Mesendoderm (in vitro differentiated cells): ENCODE data around the gene PEX11B. TPM values are rescaled to one million over a fixed set of nuclear protein-coding genes. Genes with fewer than 3 reads are reported as not detected.
A peak's percentile ranks its signal among the peaks of the same experiment; 100 is the strongest.

Experiments
- DNase-seq: peaks from one replicate; pipeline ENCODE4 v3.0.0; 2013
- H2AK5ac ChIP-seq: 2 replicates; pipeline ENCODE4 v1.6.1; 2013; ENCODE audit warnings: low read length, inconsistent platforms
- H2BK120ac ChIP-seq: 2 replicates; pipeline ENCODE4 v1.6.1; 2013; ENCODE audit warnings: low read depth, mild to moderate bottlenecking, low read length, moderate library complexity, mixed read lengths
- H2BK15ac ChIP-seq: replicated peaks from 2 replicates; pipeline ENCODE4 v1.6.1; 2013; ENCODE audit warnings: low read depth, mild to moderate bottlenecking, moderate library complexity
- H2BK5ac ChIP-seq: 2 replicates; pipeline ENCODE4 v1.6.1; 2013; ENCODE audit warnings: low read length, inconsistent platforms
- H3K18ac ChIP-seq: 2 replicates; pipeline ENCODE4 v1.6.1; 2013; ENCODE audit warnings: mild to moderate bottlenecking, low read length, mixed read lengths
- H3K23ac ChIP-seq: one replicate; pipeline ENCODE4 v1.6.1; 2013; ENCODE audit warnings: low read length
- H3K27ac ChIP-seq: 2 replicates; pipeline ENCODE4 v1.5.1; 2013; ENCODE audit warnings: low read depth, mild to moderate bottlenecking, inconsistent platforms, low read length, moderate library complexity
- H3K27me3 ChIP-seq: 2 replicates; pipeline ENCODE4 v1.6.1; 2013; ENCODE audit warnings: low read length, control low read depth, mild to moderate bottlenecking, inconsistent platforms; ENCODE audit not compliant: insufficient read depth, poor library complexity
- H3K36me3 ChIP-seq: 2 replicates; pipeline ENCODE4 v1.6.1; 2013; ENCODE audit warnings: low read length, inconsistent platforms; ENCODE audit not compliant: control insufficient read depth, insufficient read depth
- H3K4ac ChIP-seq: one replicate; pipeline ENCODE4 v1.6.1; 2013; ENCODE audit warnings: low read depth, mild to moderate bottlenecking, low read length, moderate library complexity
- H3K4me1 ChIP-seq: 2 replicates; pipeline ENCODE4 v1.6.1; 2013; ENCODE audit warnings: low read depth, low read length, inconsistent platforms; ENCODE audit not compliant: control insufficient read depth
- H3K4me2 ChIP-seq: 2 replicates; pipeline ENCODE4 v1.6.1; 2013; ENCODE audit warnings: low read length
- H3K4me3 ChIP-seq: 2 replicates; pipeline ENCODE4 v1.5.1; 2013; ENCODE audit warnings: mild to moderate bottlenecking, low read length
- H3K56ac ChIP-seq: one replicate; pipeline ENCODE4 v1.6.1; 2013; ENCODE audit warnings: low read length
- H3K79me1 ChIP-seq: 2 replicates; pipeline ENCODE4 v1.6.1; 2013; ENCODE audit warnings: low read length, inconsistent platforms
- H3K79me2 ChIP-seq: 2 replicates; pipeline ENCODE4 v1.6.1; 2013; ENCODE audit warnings: mild to moderate bottlenecking, low read length; ENCODE audit not compliant: control insufficient read depth, insufficient read depth
- H3K9ac ChIP-seq: 2 replicates; pipeline ENCODE4 v1.6.1; 2013; ENCODE audit warnings: low read length, inconsistent platforms
- H4K5ac ChIP-seq: one replicate; pipeline ENCODE4 v1.6.1; 2013; ENCODE audit warnings: low read length
- H4K8ac ChIP-seq: one replicate; pipeline ENCODE4 v1.6.1; 2013; ENCODE audit warnings: low read depth, mild to moderate bottlenecking, control low read depth, low read length, moderate library complexity
- WGBS: extraction: QIAGEN DNeasy Blood & Tissue Kit; methylation state at CpG from one replicate; pipeline ENCODE4 v1.1.7; 2013; ENCODE audit warnings: low lambda C conversion rate, missing lambda C conversion rate; ENCODE audit not compliant: insufficient coverage; ENCODE audit errors: extremely low coverage; 5-methylcytosine and 5-hydroxymethylcytosine counted together
- polyA plus RNA-seq, 2 experiments: library from polyadenylated mRNA; stranded (reverse); fragments of 200-250 nt; gene quantifications; one replicate each; pipeline ENCODE4 v1.2.3, GENCODE V29; 2013

Gene PEX11B, protein sequence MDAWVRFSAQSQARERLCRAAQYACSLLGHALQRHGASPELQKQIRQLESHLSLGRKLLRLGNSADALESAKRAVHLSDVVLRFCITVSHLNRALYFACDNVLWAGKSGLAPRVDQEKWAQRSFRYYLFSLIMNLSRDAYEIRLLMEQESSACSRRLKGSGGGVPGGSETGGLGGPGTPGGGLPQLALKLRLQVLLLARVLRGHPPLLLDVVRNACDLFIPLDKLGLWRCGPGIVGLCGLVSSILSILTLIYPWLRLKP
- polyA plus RNA-seq (2013, experiment 1 of 2), result 6.8 TPM
- polyA plus RNA-seq (2013, experiment 2 of 2), result 6.1 TPM

DNA sequence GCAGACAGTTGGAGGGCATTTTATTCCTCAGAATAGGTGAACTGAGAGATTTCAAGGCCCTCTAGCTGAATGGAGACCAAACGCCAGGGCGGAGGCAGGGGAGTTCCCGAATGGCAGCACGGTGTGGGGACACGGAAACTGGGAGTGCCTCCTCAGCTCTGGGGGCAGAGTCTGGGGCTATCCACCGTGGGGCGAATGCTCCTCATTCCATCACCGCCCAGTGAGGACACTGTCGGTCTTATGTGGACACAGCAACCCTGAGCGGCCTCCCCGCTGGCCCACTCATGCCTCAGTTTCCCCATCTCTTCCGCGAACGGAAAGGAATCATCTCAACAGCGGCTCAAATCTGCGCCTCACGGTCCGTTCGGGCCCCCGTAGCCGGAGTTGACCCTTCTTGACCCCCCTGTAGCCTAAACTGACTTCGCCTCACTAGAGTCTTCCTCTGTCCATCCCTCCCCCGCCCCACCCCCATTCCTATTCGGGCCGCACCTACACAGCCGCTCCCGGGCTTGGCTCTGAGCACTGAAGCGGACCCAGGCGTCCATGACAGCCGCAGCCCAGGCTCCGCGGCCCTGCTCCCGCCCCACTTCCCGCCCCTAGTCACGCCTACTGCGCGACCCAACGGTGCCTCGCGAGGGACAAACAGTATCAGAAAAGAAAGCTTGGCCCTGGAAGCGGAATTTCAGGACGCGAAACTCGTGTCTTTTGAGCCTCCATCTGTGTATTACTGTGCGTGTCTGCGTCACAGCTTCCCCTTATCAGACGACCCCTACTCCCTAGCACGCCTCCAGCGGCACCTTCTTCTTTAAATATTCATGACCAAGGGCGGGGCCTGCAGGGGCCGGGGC lies at the start of gene PEX11B:
Gene PEX11B (minus strand): TSS at position 574 of the 848 bp plus-strand sequence. CDS start 29 bp downstream, at position 545.
- Histone ChIP-seq H3K79me1 (no peaks in the 10 kb centered on the region), H3K4me3 (peak within 1 kb of the TSS; percentile 72), H3K27ac (peak within 1 kb of the TSS; percentile 48)

GRCh38 chr1:145967288-145967687 lies 48.8 kb upstream of the PEX11B start:
- Histone ChIP-seq H3K79me2 (no peaks in the 10 kb centered on the region), H3K9ac (no peak overlapping the region), H3K18ac (no peak overlapping the region), H4K5ac (no peak overlapping the region), H3K4ac (no peak overlapping the region), H3K79me1 (no peaks in the 10 kb centered on the region), H2BK120ac (no peak overlapping the region), H3K36me3 (no peaks in the 10 kb centered on the region), H3K27me3 (peaks cover 6% of the 10 kb centered on the region), H3K4me1 (peaks cover 11% of the 10 kb centered on the region), H3K23ac (no peak overlapping the region), H3K4me2 (no peak overlapping the region), H4K8ac (no peak overlapping the region), H3K56ac (no peak overlapping the region), H2AK5ac (no peak overlapping the region), H3K4me3 (no peak overlapping the region), H3K27ac (no peak overlapping the region), H2BK5ac (no peak overlapping the region), H2BK15ac (no peak overlapping the region)
- no peak for DNase-seq
- WGBS, result no CpG with 5 or more reads among the region's 2 CpGs

More for the DNA sequence above, at the start of gene PEX11B:
- no CpG with 5 or more reads among the region's 51 CpGs for WGBS
- Histone ChIP-seq H2BK5ac (no peak within 1 kb of the TSS), H3K9ac (peak within 1 kb of the TSS; percentile 84), H3K79me2 (no peaks in the 10 kb centered on the region), H3K56ac (peak within 1 kb of the TSS; percentile 88), H3K4me2 (peak within 1 kb of the TSS; percentile 79), H4K5ac (no peak within 1 kb of the TSS), H3K18ac (peak within 1 kb of the TSS; percentile 29), H3K23ac (no peak within 1 kb of the TSS), H3K36me3 (no peaks in the 10 kb centered on the region), H2AK5ac (no peak within 1 kb of the TSS), H4K8ac (no peak within 1 kb of the TSS), H2BK120ac (no peak within 1 kb of the TSS), H3K4me1 (no peaks in the 10 kb centered on the region), H3K4ac (no peak within 1 kb of the TSS), H3K27me3 (no peaks in the 10 kb centered on the region), H2BK15ac (no peak within 1 kb of the TSS)
- peak; percentile 93 for DNase-seq

DNA sequence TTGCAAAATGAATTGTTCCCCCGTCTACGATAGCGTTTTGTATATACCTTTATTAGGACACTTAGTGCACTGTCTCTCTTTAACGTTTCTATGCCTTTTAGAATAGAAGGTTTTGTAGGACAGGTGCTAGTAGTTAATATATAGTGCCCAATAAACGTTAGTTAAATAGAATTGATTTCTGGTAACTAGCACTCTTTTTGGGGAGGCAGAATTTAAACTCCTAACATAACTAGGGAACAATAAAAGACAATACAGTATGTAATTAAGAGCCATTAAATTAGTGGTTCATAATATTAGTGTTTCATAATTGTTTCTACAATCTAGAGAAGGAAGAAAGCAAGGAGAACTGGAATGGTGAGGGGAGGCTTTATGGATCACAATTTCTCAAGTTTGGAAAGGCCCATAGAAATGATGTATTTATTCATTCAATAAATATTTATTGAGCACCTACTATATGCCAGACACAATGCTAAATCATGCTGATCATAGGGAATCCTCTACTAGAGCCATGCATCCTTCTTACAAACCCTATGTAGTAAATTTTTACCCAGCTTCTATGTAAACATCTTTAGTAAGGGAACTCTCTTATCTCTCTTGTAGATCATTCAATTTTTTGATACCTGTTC lies 46.7 kb upstream of the PEX11B start:
- no peak overlapping the region for H2BK5ac ChIP-seq
- no peak overlapping the region for H3K18ac ChIP-seq
- peak overlapping the region; percentile 84 for H3K56ac ChIP-seq
- H3K79me1 ChIP-seq, result no peaks in the 10 kb centered on the region
- H3K23ac ChIP-seq, result no peak overlapping the region
- H4K5ac ChIP-seq, result no peak overlapping the region
- no peak overlapping the region for H2BK120ac ChIP-seq
- DNase-seq, result no peak
- peak overlapping the region; percentile 72 for H3K4me2 ChIP-seq
- no CpG with 5 or more reads among the region's 5 CpGs for WGBS
- no peaks in the 10 kb centered on the region for H3K79me2 ChIP-seq
- H3K4ac ChIP-seq, result no peak overlapping the region
- no peak overlapping the region for H4K8ac ChIP-seq
- H3K4me3 ChIP-seq, result peak overlapping the region; percentile 61
- H3K27me3 ChIP-seq, result peaks cover 6% of the 10 kb centered on the region
- H3K27ac ChIP-seq, result no peak overlapping the region
- no peak overlapping the region for H2BK15ac ChIP-seq
- H3K9ac ChIP-seq, result peak overlapping the region; percentile 78
- H2AK5ac ChIP-seq, result no peak overlapping the region
- H3K36me3 ChIP-seq, result no peaks in the 10 kb centered on the region
- peaks cover 12% of the 10 kb centered on the region for H3K4me1 ChIP-seq

GRCh38 chr1:145964328-145965118 lies 46.0 kb upstream of the PEX11B start, which contains the start of the genes ANKRD34A and POLR3GL:
Gene ANKRD34A, minus strand, starts transcription at chr1:145964575. Its CDS starts 2,816 bp downstream, at chr1:145961759.
Gene POLR3GL, plus strand, starts transcription at chr1:145964690. Its CDS starts 10,176 bp downstream, at chr1:145974866.
- no peak within 1 kb of the TSS for H2BK15ac ChIP-seq
- peaks cover 6% of the 10 kb centered on the region for H3K27me3 ChIP-seq
- peak within 1 kb of the TSS; percentile 78 for H3K9ac ChIP-seq
- H3K36me3 ChIP-seq, result no peaks in the 10 kb centered on the region
- H3K56ac ChIP-seq, result peak within 1 kb of the TSS; percentile 84
- no CpG with 5 or more reads among the region's 37 CpGs for WGBS
- H2BK5ac ChIP-seq, result no peak within 1 kb of the TSS
- H2AK5ac ChIP-seq, result no peak within 1 kb of the TSS
- H3K4me1 ChIP-seq, result peaks cover 18% of the 10 kb centered on the region
- peak within 1 kb of the TSS; percentile 82 for H3K18ac ChIP-seq
- H4K8ac ChIP-seq, result no peak within 1 kb of the TSS
- DNase-seq, result peak; percentile 99
- no peak within 1 kb of the TSS for H2BK120ac ChIP-seq
- no peak within 1 kb of the TSS for H3K23ac ChIP-seq
- no peaks in the 10 kb centered on the region for H3K79me1 ChIP-seq
- peak within 1 kb of the TSS; percentile 61 for H3K4me3 ChIP-seq
- H4K5ac ChIP-seq, result peak within 1 kb of the TSS; percentile 33
- peak within 1 kb of the TSS; percentile 72 for H3K4me2 ChIP-seq
- peak within 1 kb of the TSS; percentile 66 for H3K4ac ChIP-seq
- peak within 1 kb of the TSS; percentile 52 for H3K27ac ChIP-seq
- H3K79me2 ChIP-seq, result no peaks in the 10 kb centered on the region
